ENCODE data around the gene CXCL3.

Gene CXCL3

DNA sequence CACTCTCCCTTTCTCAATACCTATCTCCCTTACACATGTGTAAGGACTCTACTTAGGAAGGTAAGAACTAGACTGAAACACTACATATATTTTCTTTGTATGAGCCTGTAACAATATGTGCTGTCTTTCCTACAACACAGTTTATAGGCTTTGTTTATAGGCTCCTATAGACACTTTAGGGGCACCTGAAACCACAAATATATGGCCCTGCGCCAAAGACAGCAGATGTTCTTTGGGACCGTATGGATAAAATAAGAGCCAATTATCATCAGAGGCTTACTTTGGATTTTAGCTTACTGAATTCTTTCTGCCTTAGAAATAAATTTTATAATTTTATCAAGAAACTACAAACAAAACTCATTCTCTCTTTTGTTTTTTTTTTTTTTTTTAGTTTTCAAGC lies 16.6 kb upstream of the CXCL3 start:
- no peak for DNase-seq

DNA sequence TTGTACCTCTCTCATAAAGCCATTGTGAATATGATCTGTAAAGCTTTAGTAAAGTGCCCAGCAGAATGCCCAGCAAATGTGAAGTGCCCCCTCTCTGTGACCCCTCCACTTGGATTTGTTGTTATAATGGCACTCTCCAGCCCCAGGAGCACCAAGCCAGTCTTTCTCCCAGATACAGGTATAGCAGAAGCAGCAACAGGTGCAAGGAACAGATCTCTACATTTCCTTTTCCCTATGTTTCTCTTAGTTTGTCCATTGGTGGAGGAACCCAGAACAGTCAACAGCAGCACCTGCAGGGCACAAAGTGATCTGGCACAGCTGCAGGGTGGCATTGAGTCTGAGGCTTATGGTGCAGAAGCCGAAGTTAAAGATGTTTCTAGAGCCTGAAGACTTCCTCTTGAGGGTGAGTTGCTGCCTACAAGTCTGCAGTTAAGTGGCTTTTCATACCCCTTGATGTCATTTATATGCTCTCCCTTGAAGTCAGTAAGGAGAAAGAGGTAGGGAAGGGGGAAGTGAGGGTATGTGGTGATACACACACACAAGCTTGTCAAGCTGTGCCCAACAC lies 16.1 kb upstream of the CXCL3 start:
- DNase-seq: no peak

DNA sequence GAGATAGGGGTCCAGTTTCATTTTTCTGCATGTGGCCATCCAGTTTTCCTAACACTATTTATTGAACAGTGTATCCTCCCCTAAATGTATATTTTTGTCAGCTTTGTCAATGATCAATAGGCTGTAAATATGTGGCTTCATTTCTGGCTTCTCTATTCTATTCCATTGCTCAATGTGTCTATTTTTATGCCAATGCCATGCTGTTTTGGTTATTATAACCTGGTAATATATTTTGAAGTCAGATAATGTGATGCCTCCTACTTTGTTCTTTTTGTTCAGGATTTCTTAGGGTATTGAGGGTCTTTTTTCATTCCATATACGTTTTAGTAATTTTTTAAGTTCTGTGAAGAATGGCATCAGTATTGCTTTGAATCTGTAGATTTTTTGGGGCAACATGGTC lies 8.7 kb upstream of the CXCL3 start:
- no peak for DNase-seq

DNA sequence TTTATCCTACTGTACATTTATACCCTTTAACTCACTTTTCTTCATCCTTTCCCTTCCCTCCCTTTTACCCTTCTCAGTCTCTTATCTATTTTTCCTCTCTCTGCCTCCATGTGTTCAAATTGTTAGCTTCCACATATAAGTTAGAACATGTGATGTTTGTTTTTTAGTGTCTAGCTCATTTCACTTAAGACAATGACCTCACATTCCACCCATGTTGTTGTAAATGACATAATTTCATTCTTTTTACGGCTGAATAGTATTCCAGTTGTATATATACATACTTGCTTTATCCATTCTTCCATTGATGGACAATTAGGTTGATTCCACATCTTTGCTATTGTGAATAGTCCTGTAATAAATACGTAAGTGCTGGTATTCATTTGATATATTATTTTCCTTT lies 7.3 kb upstream of the CXCL3 start:
- DNase-seq: no peak

DNA sequence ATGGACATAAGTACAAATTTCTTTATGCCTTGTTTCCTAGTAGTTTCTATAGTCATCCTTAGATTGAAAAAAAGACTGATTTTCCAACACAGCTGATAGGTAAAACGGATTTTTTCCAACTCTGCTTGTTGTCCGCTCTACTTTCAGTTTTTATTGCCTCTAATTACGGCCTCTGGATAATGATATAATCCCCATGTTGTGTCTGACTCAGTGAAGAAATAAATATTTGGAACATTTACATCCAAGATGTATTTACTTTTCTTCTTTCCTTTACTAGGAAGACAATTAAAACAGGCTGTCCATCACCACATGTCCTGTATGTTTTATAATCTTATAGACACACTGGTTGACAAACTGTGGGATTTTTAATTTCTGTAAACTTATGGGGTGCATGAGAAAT lies 6.8 kb upstream of the CXCL3 start:
- DNase-seq: no peak

DNA sequence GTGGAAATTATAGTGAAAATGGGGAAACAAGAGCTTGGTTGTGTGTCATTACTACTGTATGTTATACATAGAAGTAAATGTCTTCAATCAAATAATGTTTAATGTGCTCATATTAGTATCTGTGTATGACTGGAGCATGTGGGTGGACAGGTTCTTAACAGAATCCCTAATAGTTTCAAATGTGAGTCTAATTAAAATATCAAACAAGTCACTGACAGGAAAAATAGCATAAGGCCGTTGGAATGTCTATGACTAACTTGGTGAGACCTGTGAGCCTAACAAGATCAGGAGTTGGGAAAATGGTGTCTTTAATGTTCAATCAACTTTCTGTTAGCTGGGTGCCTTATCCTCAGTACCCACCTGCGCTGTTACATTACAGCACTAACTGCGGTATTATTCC lies 6.2 kb upstream of the CXCL3 start:
- no peak for DNase-seq

DNA sequence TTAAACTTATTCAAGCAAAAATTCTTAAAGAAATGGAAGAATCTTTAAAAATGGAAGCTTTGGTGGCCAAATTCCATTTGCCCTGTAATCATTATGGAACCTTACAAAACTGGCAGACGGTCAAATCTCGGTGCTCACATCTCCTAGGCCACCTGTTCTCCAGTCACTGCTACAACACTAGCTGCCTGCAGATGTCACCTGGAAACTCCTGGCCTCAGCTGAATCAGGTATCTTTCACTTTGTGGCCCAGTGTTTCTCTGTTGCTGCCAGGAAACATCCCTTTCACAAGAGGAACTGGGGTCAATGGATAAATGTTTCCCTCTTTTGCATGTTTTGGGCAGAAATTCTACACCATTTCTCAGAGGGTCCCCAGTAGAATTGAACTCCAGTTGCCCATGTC lies 4.2 kb upstream of the CXCL3 start:
- no peak for DNase-seq

DNA sequence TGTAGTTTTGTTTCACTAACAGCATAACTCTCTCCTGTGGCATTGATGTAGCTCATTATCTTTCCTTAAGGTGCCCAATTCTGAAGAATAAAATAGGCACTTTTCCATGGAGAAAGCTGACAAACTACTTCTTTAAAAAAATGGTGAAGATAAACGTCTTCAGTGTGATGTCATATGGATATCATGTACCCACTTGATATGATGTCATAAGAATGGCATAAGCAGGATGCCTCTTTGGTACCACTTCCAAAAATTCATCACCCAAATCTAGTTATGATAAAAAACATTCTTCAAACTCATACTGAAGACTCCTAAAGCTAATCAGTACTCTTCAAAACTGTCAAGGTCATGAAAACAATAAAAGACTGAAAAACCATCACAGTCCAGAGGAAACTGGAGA lies 2.9 kb upstream of the CXCL3 start:
- no peak for DNase-seq

DNA sequence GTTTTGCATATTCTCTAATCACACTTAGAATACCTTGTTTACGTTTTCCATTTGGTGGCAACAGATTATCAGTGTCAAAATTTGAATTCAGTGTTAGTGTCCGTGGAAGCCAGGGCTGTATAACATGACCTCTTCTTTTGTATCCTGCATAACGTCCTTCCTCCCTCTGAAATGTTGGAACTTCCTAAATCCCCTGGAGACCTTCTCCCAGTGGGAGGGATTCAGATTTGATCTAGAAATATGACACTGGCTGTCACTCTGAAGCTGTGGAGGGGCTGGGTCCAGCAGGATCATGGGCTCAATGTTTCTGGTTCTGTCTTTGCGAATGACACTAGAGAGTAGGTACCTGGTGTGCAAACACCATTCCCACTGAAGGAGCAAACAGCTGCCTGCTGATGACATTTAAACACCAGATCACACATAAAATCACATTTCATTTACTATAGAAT lies 850 bp upstream of the CXCL3 start:
- DNase-seq: no peak

DNA sequence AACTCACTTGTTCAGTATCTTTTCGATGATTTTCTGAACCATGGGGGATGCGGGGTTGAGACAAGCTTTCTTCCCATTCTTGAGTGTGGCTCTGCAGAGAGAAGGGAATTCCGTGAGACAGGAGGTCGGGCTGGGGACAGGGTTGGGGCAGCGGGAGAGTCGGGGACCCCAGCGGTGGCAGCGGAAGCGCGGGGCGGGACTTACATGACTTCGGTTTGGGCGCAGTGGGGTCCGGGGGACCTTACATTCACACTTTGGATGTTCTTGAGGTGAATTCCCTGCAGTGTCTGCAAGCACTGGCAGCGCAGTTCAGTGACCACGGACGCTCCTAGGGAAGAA lies 434 bp downstream of the CXCL3 start:
- DNase-seq: no peak

DNA sequence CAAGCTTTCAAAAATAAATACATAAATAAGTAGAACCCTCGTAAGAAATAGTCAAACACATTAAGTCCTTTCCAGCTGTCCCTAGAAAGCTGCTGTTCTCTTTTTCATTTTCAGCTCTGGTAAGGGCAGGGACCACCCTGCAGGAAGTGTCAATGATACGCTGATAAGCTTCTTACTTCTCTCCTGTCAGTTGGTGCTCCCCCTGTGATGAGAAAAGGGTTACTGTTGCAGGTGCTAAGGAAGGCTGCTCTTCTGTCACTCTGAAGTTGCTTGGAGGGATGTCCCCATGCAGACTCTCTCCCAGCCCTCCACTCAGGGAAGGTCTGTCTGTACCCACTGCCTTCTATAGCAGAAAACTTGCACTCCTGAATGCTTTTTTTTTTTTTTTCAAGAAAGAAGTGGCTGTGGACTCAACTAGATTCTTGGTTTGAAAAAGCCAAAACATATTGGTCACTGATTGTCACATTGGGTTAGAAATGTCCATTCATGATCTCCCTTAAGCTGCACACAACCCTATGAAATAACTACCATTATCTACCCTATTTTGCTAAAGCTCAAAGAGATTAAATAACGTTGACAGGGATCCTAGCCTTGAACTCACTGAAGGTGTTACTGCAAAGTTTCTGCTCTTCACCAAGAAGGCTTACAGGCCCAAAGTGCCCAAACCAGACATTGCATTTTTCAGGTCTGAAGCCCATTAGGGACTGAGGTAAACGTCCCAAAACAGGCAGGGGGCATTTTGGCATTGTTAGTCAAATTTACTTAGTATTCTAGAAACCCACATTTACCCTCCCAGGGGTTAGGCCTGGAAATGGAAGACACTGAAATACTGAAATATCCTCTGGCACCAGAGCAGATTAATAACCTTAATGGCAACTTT lies 1.2 kb downstream of the CXCL3 start:
- DNase-seq: no peak

DNA sequence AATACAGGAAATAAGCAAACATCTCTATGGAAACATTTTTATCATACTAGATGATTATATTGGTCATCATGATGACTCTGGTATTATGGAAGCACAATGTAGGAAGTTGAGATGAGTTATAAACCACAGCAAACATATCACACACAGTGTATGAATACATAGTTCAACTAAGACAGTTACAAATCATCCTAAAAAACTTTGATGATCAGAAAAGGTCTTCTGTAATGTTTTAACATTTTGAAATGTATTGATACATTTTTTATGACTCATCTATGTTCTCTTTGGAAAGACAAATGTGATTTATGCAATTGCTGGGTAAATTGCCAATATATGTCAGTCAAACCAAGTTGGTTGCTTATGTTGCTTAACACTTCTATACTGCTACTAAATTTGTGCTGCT lies 4.8 kb downstream of the CXCL3 start:
- no peak for DNase-seq

DNA sequence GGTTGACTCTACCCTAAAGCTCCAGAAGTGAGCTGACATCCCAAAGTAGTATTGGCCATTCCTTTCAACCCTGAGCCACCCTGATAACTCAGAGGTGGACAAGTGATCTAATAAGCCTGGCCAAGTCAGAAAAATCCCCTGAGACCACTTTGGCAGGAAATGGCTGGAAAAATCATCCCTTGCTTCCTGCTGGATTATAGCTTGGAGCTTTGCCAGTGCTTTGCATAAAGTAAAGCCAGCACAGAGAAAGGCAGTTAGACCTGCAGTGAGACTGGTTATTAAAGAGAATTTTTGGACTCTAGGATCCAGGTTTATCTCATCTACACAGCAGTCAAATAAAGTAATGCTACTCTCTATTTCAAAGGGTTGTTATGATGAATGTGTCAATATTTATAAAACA lies 6.4 kb downstream of the CXCL3 start:
- DNase-seq: no peak

DNA sequence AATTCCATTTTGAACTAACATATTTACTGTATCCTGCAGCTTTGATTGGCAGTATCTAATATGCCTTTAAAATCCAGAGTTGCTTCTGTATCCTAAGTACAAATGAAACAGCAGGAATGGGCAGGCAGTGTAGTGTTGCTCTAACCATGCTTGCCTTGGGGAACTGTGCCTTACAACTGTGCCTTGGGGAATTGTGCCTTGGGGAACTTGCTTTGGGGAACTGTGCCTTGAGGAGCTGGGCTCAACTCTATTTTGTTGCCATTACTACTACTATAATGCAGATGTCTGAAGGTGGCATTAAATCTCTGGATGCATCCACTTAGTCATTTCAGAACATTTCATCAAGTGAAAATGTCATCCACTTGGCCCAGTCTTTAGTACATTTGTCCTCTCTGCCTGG lies 6.9 kb downstream of the CXCL3 start:
- DNase-seq: no peak

DNA sequence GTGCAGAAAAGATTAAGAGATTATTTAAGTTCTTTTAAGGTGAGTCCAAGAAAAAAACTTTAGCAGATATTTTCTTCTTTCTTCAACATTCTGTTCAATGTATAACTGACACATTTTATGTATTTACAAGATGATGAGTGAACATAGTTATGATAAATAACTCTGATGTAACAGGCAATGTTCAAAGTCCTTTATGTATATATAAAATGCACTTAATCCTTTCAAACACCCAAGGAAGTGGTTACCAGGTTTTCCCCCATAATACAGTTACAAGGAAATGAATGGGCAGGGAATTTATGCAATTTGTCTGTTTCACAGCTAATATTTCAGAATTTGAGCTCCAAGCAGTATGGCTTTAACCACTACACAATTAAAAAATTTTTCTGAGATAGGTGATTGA lies 8.2 kb downstream of the CXCL3 start:
- no peak for DNase-seq

DNA sequence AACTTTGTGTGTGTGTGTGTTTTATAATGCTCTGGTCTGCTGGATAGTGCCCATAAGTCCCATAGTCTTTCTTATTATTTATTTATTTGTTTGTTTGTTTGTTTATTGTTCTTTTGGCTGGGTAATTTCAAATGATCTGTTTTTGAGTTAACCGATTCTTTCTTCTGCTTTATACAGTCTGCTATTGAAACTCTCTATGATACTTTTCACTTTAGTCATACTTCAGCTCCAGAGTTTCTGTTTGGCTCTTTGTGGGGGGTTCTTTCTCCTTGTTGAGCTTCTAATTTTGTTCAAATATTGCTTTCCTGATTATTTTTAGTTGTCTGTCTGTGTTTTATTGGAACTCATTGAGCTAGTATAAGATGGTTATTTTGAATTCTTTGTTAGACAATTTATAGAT lies 10.0 kb downstream of the CXCL3 start:
- no peak for DNase-seq

DNA sequence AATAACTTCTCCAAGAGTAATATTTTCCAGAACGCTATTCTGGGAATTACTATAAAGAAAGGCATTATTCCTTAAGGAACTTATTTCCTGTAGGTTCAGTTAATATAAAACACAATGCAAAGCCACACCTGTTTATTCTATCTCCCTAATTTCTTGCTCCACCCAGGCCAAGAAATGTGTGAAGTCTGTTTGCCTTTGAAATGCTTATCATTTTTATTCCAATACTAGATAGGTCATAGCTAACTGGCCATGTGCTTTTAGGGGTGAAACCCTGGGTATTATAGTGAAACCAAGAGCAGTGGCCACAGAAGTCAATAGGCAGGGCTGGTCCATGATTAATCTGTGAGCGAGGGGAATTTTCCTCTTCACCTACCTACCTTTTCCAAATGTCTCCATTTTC lies 14.8 kb downstream of the CXCL3 start:
- DNase-seq: no peak

DNA sequence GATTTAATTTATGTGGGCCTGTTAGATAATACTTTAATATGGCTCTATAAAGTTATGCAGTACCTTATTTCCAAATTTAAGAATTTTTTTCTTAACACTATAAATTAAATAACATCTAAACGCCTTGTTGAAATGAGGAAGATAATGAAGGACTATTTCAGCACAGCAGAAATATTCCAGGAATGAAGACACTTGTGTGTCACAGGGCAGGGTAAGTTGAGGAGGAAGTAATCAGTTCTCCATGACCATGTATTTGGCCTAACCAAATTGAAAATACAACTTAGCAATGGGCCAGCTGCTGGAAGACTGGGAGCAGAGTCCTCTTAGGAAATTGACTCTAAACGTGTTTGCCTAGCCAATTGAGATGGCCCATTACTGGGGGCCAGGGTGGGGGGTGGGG lies 16.9 kb downstream of the CXCL3 start:
- DNase-seq: no peak

DNA sequence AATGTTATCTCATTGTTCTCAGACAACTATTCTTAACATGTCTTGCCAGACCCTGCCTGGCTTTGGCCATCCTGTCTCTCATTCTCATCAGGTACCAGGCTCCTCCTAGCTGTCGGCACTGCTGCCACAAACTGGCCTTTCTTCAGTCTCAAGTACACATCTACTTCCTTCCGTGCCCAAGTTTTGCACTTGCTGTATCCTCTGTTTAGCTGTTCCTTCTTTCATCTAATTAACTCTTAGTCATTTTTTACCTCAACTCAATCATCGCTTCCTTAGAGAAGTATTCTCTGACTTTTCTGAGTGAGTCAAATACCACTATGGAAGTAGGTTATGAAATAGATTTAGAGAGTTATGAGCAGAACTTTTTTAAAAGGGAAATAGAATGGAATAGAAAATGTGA lies 19.7 kb downstream of the CXCL3 start:
- DNase-seq: no peak

DNA sequence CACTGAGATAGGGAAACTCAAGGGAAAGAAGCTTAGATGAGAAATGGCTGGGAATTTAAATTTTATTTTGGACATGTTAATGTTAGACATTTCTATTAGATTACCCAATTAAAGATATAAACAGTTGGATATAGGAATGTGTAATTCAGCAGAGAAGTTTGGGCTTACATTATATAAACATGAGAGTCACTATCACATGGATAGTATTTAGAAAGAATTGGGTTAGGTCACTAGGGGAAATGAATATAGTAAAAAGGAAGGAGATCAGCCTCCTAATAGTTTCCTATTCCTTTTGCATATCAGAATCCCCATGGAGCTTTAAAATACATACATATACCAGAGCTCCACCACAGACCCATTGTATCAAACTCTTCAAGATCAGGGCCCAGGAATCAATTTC lies 20.4 kb downstream of the CXCL3 start:
- no peak for DNase-seq

DNA sequence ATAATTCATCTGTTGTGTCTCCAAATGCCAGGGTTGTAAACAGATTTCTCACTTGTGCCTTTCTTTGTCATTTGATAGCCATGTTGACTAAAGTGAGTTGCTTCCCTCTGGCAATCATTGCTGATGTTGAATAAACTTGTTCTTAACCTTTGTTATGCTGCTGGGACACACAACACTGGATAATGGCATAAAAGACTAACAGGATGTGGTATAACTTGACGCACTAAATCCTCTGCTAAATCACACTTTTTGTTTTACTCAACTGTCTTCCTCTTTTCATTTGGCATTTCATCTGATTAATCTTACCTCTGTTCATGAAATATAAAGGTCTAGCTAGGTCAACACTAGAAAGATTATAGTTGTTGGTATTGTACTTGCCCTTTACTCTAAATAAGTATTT lies 22.4 kb downstream of the CXCL3 start:
- DNase-seq: no peak

DNA sequence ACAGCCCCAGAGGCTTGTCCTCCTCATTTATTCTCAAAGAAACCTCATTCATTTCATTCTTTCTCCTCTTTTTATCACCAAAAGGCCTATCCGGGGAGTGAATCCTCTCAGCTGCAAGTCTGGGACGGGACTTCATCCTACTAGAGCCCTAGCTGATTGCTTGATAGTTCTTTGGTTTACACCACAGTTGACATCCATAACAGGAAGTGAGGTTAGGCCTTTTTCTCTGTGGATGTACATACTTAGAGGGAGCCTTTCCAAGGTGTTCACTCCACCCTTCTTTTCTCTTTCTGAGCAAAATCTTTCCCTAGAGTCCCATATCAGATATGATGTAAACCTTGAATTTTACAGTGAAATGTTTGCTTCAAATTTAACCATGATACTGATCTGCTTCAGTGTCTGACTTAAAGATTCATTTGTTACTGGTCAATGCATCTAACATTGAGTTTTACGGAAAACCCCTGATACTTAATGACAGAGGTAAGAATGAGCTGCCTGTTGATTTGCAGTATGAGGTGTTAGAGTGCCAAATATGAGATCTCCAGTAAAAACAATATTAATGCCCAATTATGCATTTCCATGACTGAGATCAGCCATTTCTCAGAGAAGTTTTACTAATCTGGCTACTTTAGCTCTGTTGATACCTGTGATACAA lies 23.2 kb downstream of the CXCL3 start:
- no peak for DNase-seq

DNA sequence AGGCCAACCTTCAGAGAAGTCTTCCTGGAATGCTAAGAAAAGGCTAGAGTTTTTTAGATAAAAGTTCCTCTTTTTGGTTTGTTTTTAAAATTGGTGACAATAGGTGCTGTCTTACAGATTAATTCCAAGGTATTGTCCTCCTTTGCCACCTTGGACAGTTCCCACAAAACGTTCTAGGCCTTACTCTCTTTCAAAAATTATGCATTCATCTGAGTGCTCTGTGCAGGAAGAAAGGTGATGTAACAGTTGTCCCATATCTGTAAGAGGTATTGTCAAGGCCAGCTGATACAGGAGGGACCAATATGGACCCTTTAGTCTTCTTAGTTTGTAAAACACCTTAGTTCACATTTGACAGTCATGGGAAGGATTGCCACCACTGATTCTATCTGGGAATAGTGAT lies 24.2 kb downstream of the CXCL3 start:
- no peak for DNase-seq

DNA sequence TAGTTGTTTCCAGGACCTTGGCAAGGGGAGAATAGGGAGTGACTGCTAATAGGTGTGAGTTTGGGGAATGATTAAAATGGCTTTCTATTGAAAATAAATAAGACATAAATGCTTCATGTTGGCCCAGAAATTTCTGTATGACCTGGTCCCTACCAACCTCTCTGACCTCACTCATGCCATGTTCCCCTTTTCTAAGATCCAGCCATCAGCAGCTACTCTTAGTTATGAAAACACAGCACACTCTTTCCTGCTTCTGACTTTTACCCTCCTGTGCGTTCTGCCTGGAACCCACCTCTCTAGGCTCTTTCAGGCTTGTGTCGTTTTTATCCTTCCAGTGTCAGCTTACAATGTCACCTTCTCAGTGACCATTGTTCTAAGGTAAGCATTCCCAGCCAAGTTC lies 25.2 kb downstream of the CXCL3 start:
- DNase-seq: no peak

DNA sequence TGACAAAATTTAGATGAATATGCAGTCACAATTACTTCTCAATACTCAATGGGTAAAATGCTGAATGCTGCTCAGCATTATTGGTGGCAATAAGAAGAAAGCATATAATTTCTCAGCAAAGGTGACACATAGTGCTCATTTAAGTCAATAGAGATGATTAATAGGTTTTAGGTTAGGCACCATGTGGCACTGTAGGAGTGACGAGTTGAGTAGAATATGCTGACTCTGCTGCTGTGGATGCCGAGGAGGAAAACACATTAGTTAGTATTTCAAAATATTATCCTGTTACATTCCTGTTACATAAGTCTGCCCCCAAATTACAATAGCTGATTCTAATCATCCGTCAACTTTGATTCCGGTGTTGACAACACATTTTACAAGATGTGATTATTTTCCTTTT lies 26.4 kb downstream of the CXCL3 start:
- DNase-seq: no peak

Measured in stimulated activated CD8-positive, alpha-beta memory T cell treated with anti-CD3 and anti-CD28 coated beads, Interleukin-4, amount 100 ng/mL, for 48 hours (primary cell).